Activated CD4-positive, alpha-beta T cell treated with anti-CD3 and anti-CD28 coated beads for 24 hours (primary cell): ENCODE results near the gene MGRN1.

Source experiments
- DNase-seq, 2 donors: peaks; one replicate each; pipeline ENCODE4 v3.0.0-alpha.2; 2020; ENCODE audit warnings: low read depth in 2 of 2

The MGRN1 gene

GRCh38 chr16:4687946-4688673, 63.5 kb downstream of the MGRN1 start:
- no peak for DNase-seq

DNA sequence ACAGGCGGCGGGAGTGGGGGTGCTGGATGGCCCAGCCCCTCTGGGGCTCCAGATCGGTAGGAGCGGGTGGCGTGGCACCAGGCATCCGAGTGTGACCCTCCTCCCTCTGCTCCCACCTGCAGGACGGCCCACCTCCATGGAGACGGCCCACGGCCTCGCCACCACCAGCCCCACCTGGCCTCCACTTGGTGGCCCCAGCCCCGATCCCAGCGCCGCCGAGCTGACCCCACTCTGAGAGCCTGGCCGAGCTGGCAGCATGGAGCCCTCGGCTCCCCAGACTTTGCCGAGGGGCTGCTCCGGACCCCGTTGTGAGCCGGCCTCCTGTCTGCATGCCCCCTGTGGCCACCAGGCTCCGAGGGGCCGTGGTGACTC, 64.0 kb downstream of the MGRN1 start:
- no peak for DNase-seq

- DNase-seq = no peak
Measured at GRCh38 chr16:4689091-4689671, 64.6 kb downstream of the MGRN1 start.

GRCh38 chr16:4689864-4690704, 65.5 kb downstream of the MGRN1 start:
- no peak for DNase-seq

DNA sequence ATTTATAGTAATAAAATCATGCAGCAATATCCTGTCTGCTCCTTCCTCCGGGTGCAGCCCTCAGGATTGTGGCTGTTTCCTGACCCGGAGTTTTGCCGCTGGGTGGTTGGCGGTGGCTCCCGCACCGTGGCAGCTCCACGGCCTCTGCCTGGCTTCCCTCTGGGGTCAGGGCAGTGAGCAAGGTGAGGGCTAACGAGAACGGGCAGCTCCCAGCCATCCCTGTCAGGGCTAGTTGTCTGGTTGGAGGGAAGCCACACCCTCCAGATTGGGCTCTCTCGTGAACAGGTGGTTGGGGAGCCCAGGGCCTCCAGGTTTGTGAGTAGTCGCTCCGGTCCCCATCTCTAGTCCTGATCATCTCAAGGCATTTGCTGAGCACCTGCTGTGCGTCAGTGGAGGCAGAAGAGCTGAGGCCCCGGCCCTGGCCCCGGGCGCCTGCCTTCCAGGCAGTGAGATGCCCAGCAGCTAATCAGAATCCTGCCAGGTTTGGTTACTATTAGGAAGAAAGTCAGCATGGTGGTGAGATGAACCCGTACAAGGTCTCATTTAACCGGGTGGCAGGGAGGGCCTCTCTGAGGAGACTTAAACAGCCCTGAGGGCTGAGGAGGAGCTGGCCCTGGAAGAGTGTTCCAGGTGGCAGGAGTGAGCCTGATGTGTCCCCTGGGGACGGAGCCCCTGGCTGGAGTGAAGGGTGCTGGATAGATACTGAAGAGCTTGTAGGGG, 66.5 kb downstream of the MGRN1 start:
- DNase-seq = no peak

DNA sequence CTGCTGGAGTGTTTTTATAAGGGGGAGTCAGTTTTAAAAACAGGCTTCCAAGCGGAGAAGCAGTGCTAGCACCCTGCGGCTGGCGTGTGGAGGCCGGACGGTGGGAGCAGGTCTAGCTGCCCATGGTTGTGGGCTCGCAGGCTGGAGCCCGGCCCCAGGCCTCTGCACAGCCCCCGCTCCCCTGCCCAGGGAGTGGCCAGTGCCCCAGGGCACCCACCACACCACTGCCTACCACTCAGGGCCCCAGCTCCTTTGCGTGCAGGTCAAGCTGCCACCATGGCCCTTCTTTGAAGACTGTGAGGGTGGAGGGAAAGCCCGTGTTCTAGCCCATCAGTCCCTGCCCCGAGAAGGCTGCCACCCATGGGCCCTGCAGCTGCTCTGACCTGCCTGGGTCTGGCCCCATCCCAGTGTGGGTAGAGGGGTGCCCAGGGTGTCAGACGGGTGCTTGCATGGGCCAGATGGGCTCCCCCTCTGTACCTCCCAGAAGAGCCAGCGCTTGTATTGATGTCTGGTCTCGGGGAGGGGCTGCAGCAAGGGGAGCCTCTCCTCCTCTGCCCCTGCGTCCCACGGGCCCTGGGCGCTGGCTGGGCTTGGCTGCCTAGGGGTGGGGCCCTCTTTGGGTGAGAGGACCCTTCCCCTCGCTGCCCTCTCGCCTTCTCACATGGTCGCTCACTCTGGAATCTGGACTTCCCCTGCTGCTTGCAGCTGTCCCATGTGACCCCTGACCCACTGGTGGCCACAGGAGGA, 67.2 kb downstream of the MGRN1 start:
- no peak for DNase-seq

- no peak for DNase-seq
Measured at GRCh38 chr16:4692460-4693295, 68.1 kb downstream of the MGRN1 start.

DNA sequence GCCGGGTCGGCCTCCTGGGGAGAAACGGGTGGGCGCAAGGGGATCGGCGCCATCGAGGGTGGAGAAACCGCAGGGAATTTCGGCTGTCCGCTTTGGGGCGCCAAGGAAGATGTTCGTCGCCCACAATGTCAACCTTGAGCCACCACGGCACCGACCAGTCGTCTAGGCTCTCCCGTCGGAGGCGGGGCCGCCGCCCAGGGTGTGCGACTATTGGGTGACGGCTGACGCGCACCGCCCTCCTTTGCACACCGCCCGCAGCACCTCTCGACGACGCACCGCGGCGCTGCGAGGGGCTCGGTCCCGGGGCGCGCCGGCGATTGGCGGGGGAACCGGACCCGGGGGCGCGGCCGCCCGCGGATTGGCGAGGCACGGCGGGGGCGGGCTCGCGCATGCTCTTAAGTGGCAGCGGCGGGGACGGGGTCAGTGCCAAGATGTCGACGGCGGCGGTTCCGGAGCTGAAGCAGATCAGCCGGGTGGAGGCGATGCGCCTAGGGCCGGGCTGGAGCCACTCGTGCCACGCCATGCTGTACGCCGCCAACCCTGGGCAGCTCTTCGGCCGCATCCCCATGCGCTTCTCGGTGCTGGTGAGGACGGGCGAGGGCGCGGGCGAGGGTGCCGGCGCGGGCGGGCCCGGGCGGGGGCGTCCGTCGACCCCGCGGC, 68.8 kb downstream of the MGRN1 start, which contains the start of gene NUDT16L1:
TSS of gene NUDT16L1 (plus strand) at position 267 of the 660 bp plus-strand sequence. CDS start at position 432, 165 bp downstream.
- DNase-seq = peak; percentile 94 to 96

DNA sequence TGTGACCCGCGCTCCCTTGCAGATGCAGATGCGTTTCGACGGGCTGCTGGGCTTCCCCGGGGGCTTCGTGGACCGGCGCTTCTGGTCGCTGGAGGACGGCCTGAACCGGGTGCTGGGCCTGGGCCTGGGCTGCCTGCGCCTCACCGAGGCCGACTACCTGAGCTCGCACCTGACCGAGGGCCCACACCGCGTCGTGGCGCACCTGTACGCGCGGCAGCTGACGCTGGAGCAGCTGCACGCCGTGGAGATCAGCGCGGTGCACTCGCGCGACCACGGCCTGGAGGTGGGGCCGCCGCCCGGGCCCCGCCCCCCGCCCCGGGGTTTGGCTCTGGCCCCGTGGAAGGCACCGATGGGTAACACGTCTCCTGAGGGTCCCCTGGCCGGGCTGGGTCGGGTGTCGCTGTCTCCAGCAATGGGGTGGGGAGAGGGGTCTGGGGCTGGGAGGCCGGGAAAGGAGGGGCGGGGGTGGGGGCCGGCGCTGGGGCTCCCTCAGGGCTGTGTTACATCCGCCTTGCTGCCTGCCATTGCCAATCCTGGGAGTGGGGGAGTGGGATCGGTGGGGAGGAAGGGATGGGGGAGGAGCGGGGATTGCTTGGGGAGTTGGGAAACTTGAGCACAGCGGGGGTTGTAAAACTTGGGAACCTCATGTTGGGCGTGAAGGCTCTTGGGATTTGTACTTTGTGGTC, 69.5 kb downstream of the MGRN1 start:
- DNase-seq = no peak

- no peak for DNase-seq
Measured at GRCh38 chr16:4694642-4695451, 70.2 kb downstream of the MGRN1 start.

GRCh38 chr16:4695473-4696171, 71.0 kb downstream of the MGRN1 start:
- no peak for DNase-seq

GRCh38 chr16:4696172-4696904, 71.7 kb downstream of the MGRN1 start:
- no peak for DNase-seq

DNA sequence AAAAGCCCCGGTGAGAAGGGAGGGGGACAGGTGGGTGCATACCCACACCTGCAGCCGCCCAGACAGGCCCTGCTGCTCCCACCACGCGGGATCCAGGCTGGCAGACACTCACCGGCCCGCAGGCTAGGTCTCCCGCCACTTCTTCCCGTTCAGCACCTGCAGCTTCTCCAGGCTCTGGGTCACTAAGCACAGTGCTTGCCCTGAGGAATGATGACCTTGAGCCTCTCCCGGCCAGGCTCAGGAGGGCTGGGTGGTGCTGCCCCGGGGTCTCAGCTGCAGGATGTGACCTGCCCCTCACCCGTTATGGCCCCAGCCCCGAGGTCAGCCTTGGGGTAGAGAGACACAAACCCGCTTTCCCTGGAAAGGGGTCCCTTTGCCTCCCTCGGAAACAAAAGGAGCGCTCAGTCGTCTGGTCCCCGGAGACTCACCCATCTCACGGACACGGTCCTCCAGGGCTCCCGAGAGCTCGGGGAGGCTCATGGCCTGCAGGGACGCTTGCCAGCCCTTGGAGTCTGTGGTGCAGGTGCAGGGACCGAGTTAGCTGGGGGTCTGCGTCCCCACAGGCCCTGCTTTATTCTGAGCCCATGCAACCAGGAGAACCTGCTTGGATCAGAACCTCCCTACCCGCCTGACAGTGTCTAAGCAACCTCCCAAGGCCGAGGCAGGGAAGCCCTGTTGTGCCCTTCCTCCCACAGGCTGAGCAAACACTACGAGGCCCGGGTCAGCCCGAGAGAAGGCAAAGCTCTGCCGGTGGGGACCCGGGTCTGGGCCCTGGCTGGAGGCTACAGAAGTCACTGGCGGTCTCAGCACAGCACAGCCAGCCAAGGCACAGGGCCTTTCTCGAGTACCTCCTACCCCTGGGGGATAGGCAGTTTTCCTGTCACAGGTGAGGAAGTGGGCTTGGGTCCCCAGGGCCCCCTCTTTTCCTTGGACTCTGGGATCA, 72.5 kb downstream of the MGRN1 start:
- DNase-seq = no peak

DNA sequence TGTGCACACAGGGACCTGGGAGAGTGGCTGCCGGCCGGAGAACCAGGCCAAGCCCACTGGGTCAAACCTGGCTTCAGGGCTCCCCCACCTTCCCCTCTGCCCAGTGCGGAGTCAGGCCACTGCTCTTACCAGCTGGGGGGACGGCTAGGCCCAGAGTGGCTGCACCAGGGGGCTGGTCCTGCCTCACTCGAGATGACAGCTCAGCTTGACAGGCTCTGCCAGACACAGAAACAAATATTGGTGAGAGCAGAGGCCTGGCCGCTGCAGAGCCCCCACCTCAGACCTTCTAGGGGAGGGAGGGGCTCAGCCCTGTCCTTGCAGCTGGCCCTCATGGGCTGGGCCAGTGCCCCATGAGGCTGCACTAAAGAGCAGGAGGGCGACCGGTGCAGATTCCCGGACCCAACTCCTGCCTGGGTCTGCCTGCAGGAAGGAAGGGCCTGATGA, 73.2 kb downstream of the MGRN1 start:
- DNase-seq = no peak

GRCh38 chr16:4698321-4699045, 73.9 kb downstream of the MGRN1 start:
- no peak for DNase-seq
